Esophagus mucosa (tissue), 1 donor: ENCODE data around the gene PPP1R1C. TPM values are rescaled to one million over a fixed set of nuclear protein-coding genes. Genes with fewer than 3 reads are reported as not detected.
A peak's percentile ranks its signal among the peaks of the same experiment; 100 is the strongest.
"Not testable (repeated sequence)": the region's sequence is repeated elsewhere in the genome, so short reads cannot be mapped to it uniquely, and the experiment has no call there.

Experiments
- ATAC-seq: fragments of 200-7000 bp; cut with Tn5 transposase; one replicate; pipeline ENCODE4 v1.9.1; 2020
- total RNA-seq: library from RNA; stranded (reverse); gene quantifications from one replicate; pipeline ENCODE4 v1.2.4, GENCODE V29; 2023
- donor health status: DM: yes; HTN: yes; CAD: no.

The PPP1R1C gene
- total RNA-seq, 1 donor from 2014 or later = 1.8 TPM

- peak; percentile 98 for ATAC-seq
Observed at GRCh38 chr2:182015334-182016109, 29.9 kb downstream of the PPP1R1C start.

- peak; percentile 54 for ATAC-seq
Observed at GRCh38 chr2:182018218-182018617, 32.6 kb downstream of the PPP1R1C start.

GRCh38 chr2:182019731-182020130, 34.1 kb downstream of the PPP1R1C start:
- ATAC-seq = no peak

DNA sequence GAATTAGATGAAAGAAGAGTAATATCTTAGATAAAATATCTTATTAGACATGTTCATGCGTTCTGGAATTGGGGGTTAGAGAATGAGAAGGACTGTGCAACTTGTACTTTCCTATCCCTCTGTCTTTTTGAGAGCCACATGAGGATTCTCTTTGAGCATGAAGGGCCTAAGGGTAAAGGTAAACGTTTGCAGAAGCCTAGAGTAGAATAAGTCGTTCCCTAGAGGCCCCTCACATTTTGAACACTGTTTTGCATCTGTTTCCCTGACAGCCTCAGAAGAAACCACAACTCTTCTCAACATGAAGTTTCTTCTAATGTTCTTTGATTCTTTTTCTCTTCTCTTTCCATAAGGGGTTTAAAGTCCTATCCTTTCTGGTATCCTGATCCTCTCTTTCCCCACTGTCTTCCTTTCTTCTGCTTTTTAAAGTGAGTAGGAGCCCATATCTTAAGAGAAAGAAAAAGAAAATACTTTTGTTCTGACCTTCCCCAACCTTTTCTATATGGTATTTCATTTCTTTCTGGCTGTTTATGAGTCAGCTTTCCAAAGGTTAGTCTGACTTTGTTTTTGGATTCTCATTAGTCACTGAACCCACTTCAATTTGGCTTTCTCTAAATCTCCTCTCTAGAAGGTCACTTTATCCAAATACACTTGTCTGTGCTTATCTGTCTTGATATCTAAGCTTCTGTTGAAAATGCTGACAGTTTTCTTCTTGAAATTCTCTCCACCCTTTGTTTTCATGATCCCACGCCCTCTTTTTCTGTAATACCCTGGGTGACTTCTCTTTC, 34.8 kb downstream of the PPP1R1C start:
- ATAC-seq = no peak

DNA sequence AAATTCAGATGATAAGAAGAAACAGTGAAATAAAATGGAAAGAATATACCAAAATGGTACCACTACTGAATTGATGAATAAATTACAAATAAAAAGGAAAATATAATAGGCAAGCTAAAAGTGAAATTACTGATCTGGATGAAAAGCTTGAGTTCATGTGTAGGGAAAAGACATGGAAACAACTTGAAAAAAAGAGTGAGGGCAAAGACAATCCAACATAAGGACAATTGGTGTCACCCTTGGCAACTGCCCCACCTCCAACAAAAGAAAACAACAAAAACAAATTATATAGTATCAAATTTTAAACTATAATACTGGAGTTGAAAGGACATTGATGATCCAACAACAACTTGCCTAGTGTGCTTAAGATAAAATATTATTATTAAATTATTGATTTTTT, 37.6 kb downstream of the PPP1R1C start:
- ATAC-seq = no peak

DNA sequence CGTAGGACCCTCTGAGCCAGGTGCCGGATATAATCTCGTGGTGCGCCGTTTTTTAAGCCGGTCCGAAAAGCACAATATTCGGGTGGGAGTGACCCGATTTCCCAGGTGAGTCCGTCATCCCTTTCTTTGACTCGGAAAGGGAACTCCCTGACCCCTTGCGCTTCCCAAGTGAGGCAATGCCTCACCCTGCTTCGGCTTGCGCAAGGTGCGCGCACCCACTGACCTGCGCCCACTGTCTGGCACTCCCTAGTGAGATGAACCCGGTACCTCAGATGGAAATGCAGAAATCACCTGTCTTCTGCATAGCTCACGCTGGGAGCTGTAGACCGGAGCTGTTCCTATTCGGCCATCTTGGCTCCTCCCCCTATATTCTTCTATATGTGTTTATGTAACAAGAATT, 45.2 kb downstream of the PPP1R1C start:
- not testable (repeated sequence) for ATAC-seq

DNA sequence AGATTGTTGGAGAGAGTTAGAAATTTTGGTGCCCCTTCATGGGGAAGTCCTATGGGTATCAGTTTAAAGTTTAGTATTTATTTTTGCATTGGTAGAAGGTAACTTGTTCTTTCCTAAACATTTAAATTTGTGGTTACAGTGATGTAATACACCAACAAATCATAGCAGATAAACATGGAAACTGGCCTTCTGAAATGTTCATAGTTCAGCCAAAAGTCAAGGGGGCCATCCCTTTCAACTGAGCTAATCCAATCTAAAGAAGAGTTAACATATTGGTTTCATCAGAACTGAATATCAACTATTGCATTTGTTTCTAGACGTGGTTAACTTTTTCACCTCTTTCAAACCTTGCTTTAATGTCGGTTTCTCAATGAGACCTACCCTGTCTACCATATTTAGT, 46.3 kb downstream of the PPP1R1C start:
- ATAC-seq = no peak

DNA sequence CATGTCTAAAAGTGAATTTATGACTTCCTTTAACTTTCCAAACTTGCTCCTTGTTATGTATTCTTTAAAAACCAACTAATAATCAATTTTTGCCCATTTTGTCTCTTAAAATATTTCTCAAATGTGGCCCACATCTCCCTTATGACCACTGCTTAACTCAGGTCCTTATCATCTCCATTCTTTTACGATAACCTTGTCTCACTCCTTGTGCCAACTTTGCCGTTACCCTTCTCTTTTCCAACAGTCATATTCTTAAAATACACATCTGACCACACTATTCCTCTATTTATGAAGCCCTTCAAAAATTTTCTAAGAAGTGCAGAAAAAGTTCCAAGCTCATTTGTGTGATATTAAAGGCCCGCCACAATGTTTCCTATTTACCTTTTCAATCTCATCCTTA, 47.8 kb downstream of the PPP1R1C start:
- no peak for ATAC-seq

DNA sequence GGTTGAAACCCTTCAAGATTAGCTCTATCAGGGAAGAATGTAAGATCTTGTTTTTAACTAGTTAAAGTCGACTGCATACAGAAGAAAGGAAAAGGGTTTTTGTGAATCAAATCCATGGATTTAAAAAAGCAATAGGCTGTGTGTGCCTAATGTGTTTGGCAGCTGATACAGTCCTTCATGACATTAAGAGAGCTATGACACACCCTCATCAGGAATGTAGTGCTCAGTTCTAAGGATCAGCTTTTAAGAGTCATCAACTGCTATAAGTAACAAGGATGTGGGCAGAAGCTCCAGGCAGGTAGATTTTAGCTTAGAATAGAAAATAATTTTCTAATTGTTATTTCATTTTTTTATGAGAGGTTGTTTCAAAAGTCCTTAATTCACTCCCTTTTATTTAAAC, 52.9 kb downstream of the PPP1R1C start:
- peak; percentile 100 for ATAC-seq

DNA sequence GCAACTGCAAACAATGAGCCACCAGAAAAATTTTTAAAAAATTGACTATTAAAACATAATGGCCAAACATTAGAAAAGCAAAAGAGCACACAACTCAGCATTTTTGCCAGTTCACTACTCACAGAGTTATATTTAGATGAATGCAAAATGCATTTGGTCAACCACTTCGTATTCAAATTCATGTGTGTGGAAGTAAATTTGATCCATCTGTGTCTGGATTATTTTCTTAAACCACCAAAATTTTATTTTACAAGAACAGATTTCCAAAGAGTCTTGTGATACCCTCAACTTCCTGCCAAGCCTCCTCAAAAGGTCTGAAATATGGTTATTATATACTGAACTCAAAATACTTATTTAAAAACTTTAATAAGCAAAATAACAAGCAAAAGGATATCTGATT, 57.4 kb downstream of the PPP1R1C start:
- ATAC-seq = no peak

DNA sequence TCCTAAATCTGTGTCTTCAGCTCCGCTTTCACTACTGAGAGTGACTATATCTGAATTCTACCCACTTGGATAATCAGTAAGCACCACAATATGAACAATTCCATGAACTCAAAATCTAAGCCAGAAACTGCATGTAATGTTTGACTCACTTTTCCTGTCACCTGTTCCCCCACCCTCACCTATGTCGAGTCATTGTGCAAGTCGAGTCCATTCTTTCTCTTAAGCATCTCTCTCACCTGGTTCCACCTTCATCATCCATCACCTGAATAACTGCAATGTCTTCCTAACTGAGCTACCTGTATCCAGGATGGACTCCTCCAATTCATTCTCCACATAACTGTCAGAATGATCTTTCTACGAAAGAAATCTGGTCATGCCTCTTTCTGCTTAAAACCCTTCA, 58.2 kb downstream of the PPP1R1C start:
- no peak for ATAC-seq

DNA sequence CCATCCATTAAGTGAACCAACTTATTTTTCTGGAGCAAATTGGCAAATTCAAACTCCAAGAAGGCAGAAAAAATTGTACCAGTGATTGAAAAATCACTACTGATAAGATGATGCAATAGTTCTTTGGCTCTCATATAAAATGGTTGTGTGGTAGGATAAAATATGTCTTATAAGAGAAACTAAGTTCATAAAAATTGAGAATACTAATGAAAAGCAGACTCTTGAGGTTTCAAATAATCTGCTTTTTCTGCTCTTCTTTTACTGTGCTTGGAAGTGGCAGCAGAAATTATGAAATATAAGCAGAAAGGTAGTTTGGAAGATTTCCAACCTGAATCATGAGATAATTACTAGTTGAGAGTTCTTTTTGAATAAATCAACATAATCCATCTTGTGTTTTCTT, 61.9 kb downstream of the PPP1R1C start:
- no peak for ATAC-seq

GRCh38 chr2:182048088-182048487, 62.4 kb downstream of the PPP1R1C start:
- ATAC-seq = no peak

- ATAC-seq = no peak
Observed at GRCh38 chr2:182048621-182049020, 63.0 kb downstream of the PPP1R1C start.

GRCh38 chr2:182049372-182050148, 63.9 kb downstream of the PPP1R1C start:
- ATAC-seq = no peak

DNA sequence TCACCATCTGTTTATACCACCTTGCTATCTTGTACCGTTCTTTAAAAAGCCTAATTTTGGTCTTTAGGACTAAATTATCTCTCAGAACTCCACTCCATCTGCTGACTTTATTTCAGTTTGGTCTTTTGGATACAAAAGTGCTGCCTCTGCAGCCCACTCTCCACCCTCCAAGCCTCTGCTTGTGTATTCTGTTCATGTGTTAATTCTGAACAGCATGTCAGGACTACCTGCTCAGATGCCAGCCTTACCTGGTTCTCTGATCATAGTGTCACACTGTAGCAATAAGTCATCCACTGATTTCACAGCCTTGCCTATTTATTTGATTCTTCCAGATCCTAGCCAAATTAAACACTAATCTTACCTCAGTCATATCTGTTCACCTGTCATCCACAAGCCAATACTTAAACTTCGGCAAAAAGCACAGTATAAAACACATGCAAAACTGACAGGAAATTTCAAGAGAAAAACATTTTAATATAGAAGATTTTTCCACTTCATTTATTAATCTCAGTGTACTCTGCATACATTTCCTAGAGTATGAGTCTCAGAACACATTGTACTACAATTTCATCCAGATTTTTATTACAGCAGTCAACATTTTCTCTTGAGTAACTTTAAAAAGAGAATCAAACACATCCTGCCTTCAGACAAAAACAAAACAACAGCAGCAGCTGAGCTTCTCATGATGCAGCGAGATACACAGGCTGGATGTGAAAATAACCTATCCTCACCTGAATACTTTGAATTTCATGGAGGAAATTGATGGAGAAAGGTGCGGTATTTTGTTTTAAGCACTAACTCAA, 64.9 kb downstream of the PPP1R1C start:
- ATAC-seq = no peak

- ATAC-seq = no peak
Observed at GRCh38 chr2:182055993-182056392, 70.3 kb downstream of the PPP1R1C start.

GRCh38 chr2:182057002-182057401, 71.3 kb downstream of the PPP1R1C start:
- no peak for ATAC-seq

DNA sequence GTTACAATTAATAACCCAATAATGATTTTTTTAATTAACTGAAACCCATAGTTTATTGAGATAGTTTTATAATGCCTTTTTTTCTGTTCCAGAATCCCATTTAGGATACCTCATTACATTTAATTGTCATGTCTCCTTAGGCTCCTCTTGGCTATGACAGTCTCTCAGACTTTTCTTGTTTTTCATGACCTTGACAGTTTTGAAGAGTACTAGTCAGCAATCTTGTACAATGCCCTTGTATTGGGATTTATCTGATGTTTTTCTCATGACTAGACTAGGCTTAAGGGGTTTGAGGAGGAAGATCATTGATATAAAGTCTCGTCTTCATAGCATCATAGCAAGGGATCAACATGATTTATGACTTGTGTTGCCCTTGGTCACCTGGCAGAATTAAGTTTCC, 72.4 kb downstream of the PPP1R1C start:
- ATAC-seq = no peak

- no peak for ATAC-seq
Observed at GRCh38 chr2:182061739-182062138, 76.1 kb downstream of the PPP1R1C start.

- ATAC-seq = no peak
Observed at GRCh38 chr2:182062329-182062972, 76.8 kb downstream of the PPP1R1C start.
